Ectodermal cell (in vitro differentiated cells): ENCODE measurements around the gene AGMO.

Experiments used
- H3K27ac ChIP-seq: 2 replicates; pipeline ENCODE4 v1.7.0; 2013; ENCODE audit warnings: mild to moderate bottlenecking, low read depth, low read length; ENCODE audit not compliant: insufficient read depth, poor library complexity, severe bottlenecking
- H3K27me3 ChIP-seq: 2 replicates; pipeline ENCODE4 v1.7.0; 2013; ENCODE audit warnings: mild to moderate bottlenecking, low read length; ENCODE audit not compliant: insufficient read depth, control insufficient read depth, poor library complexity, severe bottlenecking
- H3K36me3 ChIP-seq: one replicate; pipeline ENCODE4 v1.7.0; 2013; ENCODE audit warnings: low read length; ENCODE audit not compliant: control insufficient read depth, insufficient read depth
- H3K4me1 ChIP-seq: one replicate; pipeline ENCODE4 v1.7.0; 2013; ENCODE audit warnings: low read length; ENCODE audit not compliant: control insufficient read depth, insufficient read depth
- H3K4me3 ChIP-seq: 2 replicates; pipeline ENCODE4 v1.7.0; 2013; ENCODE audit warnings: low read depth, low read length, control low read depth; ENCODE audit not compliant: insufficient read depth
- H3K9me3 ChIP-seq: 2 replicates; pipeline ENCODE4 v1.7.0; 2013; ENCODE audit warnings: mild to moderate bottlenecking, low read length, moderate library complexity; ENCODE audit not compliant: control insufficient read depth
- WGBS, 2 experiments: methylation state at CpG; one replicate each; pipeline ENCODE4 v1.1.7; 2013; ENCODE audit warnings: missing lambda C conversion rate in 2 of 2; 5-methylcytosine and 5-hydroxymethylcytosine counted together

AGMO gene

DNA sequence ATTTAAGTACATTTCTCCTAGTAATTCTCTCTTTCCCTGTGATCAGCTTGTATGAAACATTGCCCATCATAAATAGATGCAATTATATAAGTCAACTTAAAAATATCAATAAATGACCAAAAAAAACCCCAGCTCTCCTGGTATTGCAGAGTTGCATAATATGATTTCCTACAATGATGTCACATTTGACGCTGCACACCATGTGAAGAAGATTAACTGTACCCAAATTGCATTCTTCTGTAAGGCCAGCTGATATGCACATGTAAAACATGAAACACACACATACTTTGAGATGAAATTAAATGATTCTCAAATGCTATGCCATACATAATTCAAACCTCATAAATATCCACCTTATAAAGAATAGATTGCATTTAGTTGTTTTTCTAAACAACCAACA lies 115.5 kb downstream of the AGMO start:
- Histone ChIP-seq H3K27ac (no peak overlapping the region), H3K4me1 (no peaks in the 10 kb centered on the region), H3K9me3 (no peaks in the 10 kb centered on the region), H3K4me3 (no peak overlapping the region), H3K36me3 (no peaks in the 10 kb centered on the region), H3K27me3 (no peaks in the 10 kb centered on the region)
- 33 to 37% methylated on average over 1 of the region's 1 CpG for WGBS, 2 experiments

DNA sequence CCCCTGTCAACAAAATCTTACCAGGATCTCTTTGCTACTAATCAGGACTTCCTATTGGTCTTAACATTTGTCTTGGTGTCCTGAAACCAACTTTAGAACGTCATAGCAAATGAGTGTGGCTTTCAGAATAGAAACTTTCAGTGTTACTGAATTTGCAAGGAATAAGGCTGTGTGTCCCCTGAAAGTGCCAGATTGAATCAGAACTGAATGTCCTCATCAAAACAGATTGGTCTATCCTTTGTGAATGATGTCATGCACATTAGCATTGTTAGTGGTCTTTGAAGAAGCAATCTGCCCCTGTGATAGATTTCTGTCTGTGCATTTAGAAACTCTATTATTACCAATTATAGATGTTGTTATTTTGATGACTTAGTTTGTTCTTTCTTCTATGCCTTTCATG lies 119.9 kb downstream of the AGMO start:
- H3K27ac ChIP-seq, result no peak overlapping the region
- H3K4me3 ChIP-seq, result no peak overlapping the region
- 85 to 94% methylated on average over 1 of the region's 1 CpG for WGBS, 2 experiments
- no peaks in the 10 kb centered on the region for H3K27me3 ChIP-seq
- H3K9me3 ChIP-seq, result no peaks in the 10 kb centered on the region
- no peaks in the 10 kb centered on the region for H3K36me3 ChIP-seq
- H3K4me1 ChIP-seq, result no peaks in the 10 kb centered on the region

DNA sequence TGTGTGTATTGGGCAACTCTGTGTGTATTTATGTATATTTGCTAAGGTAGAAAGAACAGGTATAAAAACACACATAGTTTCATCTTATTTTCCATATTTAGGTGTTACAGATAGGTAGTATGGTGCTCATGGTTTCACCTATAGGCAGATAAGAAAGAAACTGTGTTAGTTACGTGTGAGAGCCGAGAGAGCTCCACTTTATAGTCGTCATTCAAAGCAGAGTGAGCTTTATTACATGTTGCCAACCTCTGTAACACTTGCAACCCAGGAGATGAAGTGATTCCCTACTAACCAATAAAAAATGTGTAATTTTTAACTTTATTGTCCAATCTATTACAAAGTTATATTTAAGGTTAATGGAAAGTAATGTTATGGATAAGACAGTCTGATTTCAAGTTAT lies 121.3 kb downstream of the AGMO start:
- Histone ChIP-seq H3K36me3 (no peaks in the 10 kb centered on the region), H3K4me1 (no peaks in the 10 kb centered on the region), H3K4me3 (no peak overlapping the region), H3K27ac (no peak overlapping the region), H3K9me3 (no peaks in the 10 kb centered on the region), H3K27me3 (no peaks in the 10 kb centered on the region)
- WGBS, 2 experiments, result 92% methylated on average over 3 of the region's 3 CpGs

DNA sequence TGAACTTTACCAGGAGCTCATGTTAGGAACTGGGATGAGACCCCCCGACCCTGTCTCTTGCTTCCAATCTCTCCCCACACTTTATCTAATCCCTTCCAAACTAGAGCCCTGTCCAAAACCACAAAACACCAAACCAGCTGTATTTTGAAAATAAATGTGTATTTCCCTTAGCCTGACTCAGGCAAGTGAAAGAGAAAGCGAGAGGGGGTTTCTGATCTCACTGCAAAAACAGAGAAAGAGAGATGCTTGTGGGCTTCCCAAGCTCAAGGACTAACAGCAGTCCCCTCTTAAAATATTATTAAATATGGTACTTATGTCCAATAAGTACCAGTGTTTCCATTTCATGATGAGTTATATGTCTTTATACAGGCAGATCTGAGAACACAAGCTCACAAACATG lies 122.0 kb downstream of the AGMO start:
- WGBS, 2 experiments, result 89 to 91% methylated on average over 1 to 2 of the region's 2 CpGs
- Histone ChIP-seq H3K36me3 (no peaks in the 10 kb centered on the region), H3K4me3 (no peak overlapping the region), H3K27ac (no peak overlapping the region), H3K27me3 (no peaks in the 10 kb centered on the region), H3K9me3 (no peaks in the 10 kb centered on the region), H3K4me1 (no peaks in the 10 kb centered on the region)

DNA sequence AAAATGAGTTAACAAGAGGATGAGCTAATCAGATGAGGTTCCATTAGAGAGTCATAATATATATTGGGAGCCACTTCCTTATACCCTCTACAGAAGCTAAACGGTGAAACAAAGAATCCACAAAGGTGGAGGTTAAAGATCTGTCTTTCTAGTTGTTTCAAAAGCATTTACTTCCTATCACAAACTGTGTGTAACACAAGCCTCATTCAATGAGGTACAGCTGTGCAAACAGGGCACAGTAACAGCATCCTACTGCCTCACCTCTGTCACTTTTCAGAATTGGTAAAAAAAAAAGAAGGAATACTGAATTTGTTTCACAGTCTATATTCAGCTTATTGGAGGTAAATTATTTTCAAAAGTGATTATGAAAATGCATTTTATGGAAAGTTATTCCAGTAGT lies 128.7 kb downstream of the AGMO start:
- H3K27ac ChIP-seq, result no peak overlapping the region
- WGBS, 2 experiments, result 75% methylated on average over 1 of the region's 1 CpG; no CpG with 5 or more reads in 1 of the 2 experiments
- H3K4me3 ChIP-seq, result no peak overlapping the region
- H3K4me1 ChIP-seq, result no peaks in the 10 kb centered on the region
- H3K9me3 ChIP-seq, result no peaks in the 10 kb centered on the region
- H3K27me3 ChIP-seq, result no peaks in the 10 kb centered on the region
- H3K36me3 ChIP-seq, result no peaks in the 10 kb centered on the region

DNA sequence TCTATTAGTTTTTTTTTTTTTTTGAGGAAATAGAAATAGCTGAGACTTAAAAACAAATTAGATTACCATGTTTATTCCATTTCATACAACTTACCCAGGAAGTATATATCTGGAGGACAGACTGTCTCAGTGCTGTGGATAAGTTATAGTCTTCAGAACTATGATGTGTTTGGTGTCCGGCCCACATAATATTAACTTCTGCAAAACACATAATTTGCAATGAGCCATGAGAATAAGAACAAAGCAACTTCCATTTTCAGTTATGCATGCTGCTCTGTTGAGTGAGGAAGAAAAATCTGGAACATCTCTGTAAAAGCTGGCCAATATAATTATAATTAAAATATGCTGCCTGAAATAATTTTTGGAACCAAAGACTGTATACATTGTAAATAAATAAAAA lies 130.9 kb downstream of the AGMO start:
- Histone ChIP-seq H3K36me3 (no peaks in the 10 kb centered on the region), H3K27ac (no peak overlapping the region), H3K4me3 (no peak overlapping the region), H3K27me3 (no peaks in the 10 kb centered on the region), H3K4me1 (no peaks in the 10 kb centered on the region), H3K9me3 (no peaks in the 10 kb centered on the region)
- 83% methylated on average over 1 of the region's 1 CpG; no CpG with 5 or more reads in 1 of the 2 experiments for WGBS, 2 experiments

DNA sequence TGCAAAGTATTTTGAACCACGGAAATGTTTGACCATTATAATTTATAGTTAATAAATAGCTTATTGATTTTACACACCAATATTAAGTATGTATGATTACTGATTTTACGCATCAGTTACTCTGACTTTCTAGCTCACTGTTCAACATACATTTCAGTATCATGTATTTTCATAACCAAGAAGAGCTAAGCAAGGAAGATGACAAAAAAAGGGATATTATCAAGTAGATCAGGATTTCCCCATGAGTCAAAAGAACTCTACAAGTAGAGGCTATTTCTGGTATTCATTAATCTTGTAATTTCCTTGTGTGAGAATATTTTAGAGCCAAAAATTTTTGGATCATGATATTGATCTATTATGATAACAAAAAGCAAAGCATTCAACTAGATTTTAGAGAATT lies 131.6 kb downstream of the AGMO start:
- Histone ChIP-seq H3K4me1 (no peaks in the 10 kb centered on the region), H3K27me3 (no peaks in the 10 kb centered on the region), H3K36me3 (no peaks in the 10 kb centered on the region), H3K27ac (no peak overlapping the region), H3K4me3 (no peak overlapping the region), H3K9me3 (no peaks in the 10 kb centered on the region)
- WGBS, 2 experiments, result no CpG with 5 or more reads among the region's 2 CpGs

DNA sequence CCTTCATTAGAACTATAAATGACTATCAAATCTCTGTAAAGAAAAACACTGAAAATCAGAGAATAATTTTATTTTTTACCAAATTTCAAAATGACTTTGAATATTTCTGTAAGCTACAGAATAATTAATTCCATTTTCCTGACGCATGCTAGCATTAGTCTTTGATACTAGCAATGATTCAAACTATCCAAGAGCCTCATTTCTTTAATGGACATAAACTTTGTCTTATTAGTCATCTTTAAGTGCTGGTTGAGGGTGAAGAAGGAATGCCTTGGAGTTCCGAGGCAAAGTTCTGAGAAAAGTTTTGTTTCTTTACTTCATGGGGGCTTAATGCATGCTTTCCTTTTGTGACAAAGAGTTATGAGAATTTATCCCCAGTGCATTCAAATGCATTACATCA lies 137.3 kb downstream of the AGMO start:
- Histone ChIP-seq H3K4me3 (no peak overlapping the region), H3K9me3 (no peaks in the 10 kb centered on the region), H3K4me1 (no peaks in the 10 kb centered on the region), H3K27ac (no peak overlapping the region), H3K27me3 (no peaks in the 10 kb centered on the region), H3K36me3 (no peaks in the 10 kb centered on the region)
- 98 to 100% methylated on average over 1 to 2 of the region's 2 CpGs for WGBS, 2 experiments

DNA sequence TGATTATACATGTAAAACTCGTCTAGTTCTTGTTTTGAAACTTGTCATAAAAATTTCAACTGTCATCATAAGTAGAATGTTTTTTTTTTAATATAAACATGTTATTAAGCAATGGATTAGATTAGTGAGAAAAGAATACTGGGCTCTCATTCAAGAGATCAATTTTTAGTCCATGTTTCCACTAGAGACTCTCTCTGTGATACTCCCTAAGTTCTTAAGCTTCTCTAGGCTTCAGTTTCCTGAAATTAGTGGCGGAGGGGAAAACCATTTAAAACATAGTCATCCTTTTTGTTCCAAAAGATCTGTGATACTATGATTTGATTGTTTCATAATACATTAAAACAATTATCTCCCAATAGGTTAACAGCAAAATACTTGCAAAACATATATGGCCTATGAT lies 142.2 kb downstream of the AGMO start:
- no peaks in the 10 kb centered on the region for H3K36me3 ChIP-seq
- H3K27me3 ChIP-seq, result no peaks in the 10 kb centered on the region
- no peaks in the 10 kb centered on the region for H3K9me3 ChIP-seq
- no peaks in the 10 kb centered on the region for H3K4me1 ChIP-seq
- no peak overlapping the region for H3K4me3 ChIP-seq
- WGBS, 2 experiments, result 89% methylated on average over 1 of the region's 2 CpGs; no CpG with 5 or more reads in 1 of the 2 experiments
- H3K27ac ChIP-seq, result no peak overlapping the region

DNA sequence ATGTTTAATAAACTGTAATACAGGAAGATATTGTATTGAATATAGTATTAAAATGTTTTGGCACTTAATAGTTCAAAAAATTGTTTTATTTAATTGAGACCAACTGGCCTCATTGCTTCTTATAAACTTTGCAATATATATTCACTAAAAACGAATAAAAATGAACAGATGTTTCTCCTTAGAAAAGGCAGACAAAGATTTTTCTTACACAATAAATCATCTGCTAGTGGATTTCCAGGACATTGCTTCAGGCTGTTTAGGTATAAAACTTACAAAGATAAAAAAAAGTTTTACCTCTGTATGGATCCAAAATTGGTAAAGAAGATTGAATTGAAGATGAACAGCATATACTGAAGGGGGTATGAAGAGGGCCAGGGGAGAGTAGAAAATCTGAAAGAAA lies 143.6 kb downstream of the AGMO start:
- WGBS, 2 experiments, result 89% methylated on average over 1 of the region's 1 CpG; no CpG with 5 or more reads in 1 of the 2 experiments
- Histone ChIP-seq H3K36me3 (no peaks in the 10 kb centered on the region), H3K4me1 (no peaks in the 10 kb centered on the region), H3K4me3 (no peak overlapping the region), H3K27me3 (no peaks in the 10 kb centered on the region), H3K27ac (no peak overlapping the region), H3K9me3 (no peaks in the 10 kb centered on the region)

DNA sequence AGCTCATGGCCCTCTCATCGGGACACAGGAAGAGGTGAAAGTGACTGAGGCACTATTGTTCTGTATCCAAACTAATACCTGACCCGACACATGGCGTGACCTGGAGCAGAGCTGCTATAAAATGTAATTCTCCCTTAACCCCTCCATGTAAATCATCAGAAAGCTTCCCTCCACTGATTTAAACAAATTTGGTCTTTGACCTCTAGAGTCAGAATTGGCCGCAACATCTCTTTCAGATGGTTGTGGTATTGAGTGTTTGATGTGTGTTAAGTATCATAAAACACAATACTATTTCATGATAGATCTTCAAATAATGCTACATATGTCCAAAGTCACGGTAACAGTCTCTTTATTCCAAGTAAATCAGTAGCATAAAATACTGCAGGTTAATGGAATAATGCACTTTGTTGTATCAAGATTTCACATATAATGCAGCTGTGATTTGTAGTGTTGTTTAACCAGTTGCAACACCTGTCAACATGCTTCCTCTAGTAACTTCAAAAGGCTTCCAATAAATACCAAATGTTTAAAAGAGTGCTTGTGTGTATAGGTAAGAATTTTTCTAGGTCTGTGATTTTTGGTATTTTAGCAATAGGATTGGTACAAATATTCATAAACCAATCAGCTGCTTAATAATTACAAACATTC lies 144.3 kb downstream of the AGMO start:
- 87 to 96% methylated on average over 3 to 4 of the region's 5 CpGs for WGBS, 2 experiments
- no peaks in the 10 kb centered on the region for H3K27me3 ChIP-seq

More for the DNA sequence above, 144.3 kb downstream of the AGMO start:
- Histone ChIP-seq H3K4me3 (no peak overlapping the region), H3K4me1 (no peaks in the 10 kb centered on the region), H3K9me3 (no peaks in the 10 kb centered on the region), H3K27ac (no peak overlapping the region), H3K36me3 (no peaks in the 10 kb centered on the region)
